ENCODE results near the gene CHRNB4. TPM values are rescaled to one million over a fixed set of nuclear protein-coding genes. Genes with fewer than 3 reads are reported as not detected.

CHRNB4 gene
- total RNA-seq, 4 donors from 2014 or later, result not detected

GRCh38 chr15:78680431-78681075, 39.5 kb upstream of the CHRNB4 start:
- no peaks in the 10 kb centered on the region for H3K9me3 ChIP-seq
- peaks cover 0 to 3% (median 0%) of the 10 kb centered on the region in 4 donors for H3K4me1 ChIP-seq
- DNase-seq (ENCODE audit: low spot score in 2 of 2), result no peak
- H3K27ac ChIP-seq, result no peak overlapping the region
- H3K27me3 ChIP-seq, result no peaks in the 10 kb centered on the region
- no peak overlapping the region for H3K4me3 ChIP-seq
- H3K36me3 ChIP-seq, result no peaks in the 10 kb centered on the region
- WGBS, 2 donors, result 72% methylated on average over 10 of the region's 10 CpGs
- TF ChIP-seq POLR2A (IDR thresholded peaks at IDR 0.05) (no peak), EP300 (IDR thresholded peaks at IDR 0.05) (no peak)
- TF ChIP-seq, protein P1, sequence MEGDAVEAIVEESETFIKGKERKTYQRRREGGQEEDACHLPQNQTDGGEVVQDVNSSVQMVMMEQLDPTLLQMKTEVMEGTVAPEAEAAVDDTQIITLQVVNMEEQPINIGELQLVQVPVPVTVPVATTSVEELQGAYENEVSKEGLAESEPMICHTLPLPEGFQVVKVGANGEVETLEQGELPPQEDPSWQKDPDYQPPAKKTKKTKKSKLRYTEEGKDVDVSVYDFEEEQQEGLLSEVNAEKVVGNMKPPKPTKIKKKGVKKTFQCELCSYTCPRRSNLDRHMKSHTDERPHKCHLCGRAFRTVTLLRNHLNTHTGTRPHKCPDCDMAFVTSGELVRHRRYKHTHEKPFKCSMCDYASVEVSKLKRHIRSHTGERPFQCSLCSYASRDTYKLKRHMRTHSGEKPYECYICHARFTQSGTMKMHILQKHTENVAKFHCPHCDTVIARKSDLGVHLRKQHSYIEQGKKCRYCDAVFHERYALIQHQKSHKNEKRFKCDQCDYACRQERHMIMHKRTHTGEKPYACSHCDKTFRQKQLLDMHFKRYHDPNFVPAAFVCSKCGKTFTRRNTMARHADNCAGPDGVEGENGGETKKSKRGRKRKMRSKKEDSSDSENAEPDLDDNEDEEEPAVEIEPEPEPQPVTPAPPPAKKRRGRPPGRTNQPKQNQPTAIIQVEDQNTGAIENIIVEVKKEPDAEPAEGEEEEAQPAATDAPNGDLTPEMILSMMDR (IDR thresholded peaks at IDR 0.05), result no peak

- no peak for DNase-seq (ENCODE audit: low spot score in 2 of 2)
- Histone ChIP-seq H3K36me3 (no peaks in the 10 kb centered on the region), H3K9me3 (no peaks in the 10 kb centered on the region), H3K27me3 (no peaks in the 10 kb centered on the region), H3K4me3 (no peak overlapping the region), H3K27ac (no peak overlapping the region), H3K4me1 (no peaks in the 10 kb centered on the region)
- TF ChIP-seq, protein P1 (IDR thresholded peaks at IDR 0.05), result no peak
- no peak for TF ChIP-seq POLR2A (IDR thresholded peaks at IDR 0.05)
- no peak for TF ChIP-seq EP300 (IDR thresholded peaks at IDR 0.05)
- 74 to 79% methylated on average over 2 to 3 of the region's 3 CpGs for WGBS, 2 donors
These were observed 38.1 kb upstream of the CHRNB4 start for GRCh38 chr15:78679089-78679511.

GRCh38 chr15:78676424-78677110, 35.6 kb upstream of the CHRNB4 start:
- Histone ChIP-seq H3K27ac (no peak overlapping the region), H3K9me3 (no peaks in the 10 kb centered on the region), H3K27me3 (no peaks in the 10 kb centered on the region), H3K4me3 (no peak overlapping the region), H3K4me1 (peaks cover 0 to 13% (median 0%) of the 10 kb centered on the region in 4 donors), H3K36me3 (no peaks in the 10 kb centered on the region)
- WGBS, 2 donors, result 73 to 82% methylated on average over 9 to 12 of the region's 12 CpGs
- TF ChIP-seq POLR2A (IDR thresholded peaks at IDR 0.05) (no peak), EP300 (IDR thresholded peaks at IDR 0.05) (no peak)
- TF ChIP-seq, protein P1 (IDR thresholded peaks at IDR 0.05), result no peak
- no peak for DNase-seq (ENCODE audit: low spot score in 2 of 2)

DNA sequence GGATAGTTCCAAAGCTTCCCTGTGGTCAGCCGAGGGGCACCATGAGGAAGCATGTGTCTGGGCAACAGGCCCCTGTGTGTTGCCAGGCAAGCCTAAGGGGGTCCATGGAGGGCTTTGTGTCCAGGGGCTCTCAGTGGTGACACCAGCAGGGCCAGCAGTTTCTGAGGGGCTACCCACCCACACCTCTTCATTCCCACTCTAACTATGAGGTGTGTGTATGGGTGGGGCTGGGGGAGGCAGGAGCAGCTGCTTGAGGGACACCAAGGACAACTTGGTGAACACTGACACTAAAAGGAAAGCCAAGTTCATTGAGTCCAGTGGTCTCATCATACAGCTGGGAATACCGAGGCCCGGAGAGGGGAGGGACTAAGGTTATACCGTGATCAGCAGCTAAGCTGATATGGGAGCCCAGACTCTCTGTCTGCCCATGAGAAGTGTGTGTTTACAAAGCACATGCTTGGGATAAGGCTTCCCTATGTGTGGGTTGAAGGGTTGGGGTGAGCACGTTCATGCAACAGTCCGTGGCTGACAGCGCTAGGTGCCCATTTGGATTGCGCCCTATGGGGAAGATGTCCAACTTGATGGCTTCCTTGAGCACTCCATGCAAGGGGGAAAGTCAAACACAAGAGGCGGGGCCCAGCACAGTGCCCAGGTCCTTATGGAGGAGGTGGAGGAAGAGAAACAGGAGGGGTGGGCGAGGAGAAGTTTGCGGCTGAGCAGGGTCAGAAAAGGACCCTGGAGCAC, 34.8 kb upstream of the CHRNB4 start:
- 93 to 96% methylated on average over 11 of the region's 11 CpGs for WGBS, 2 donors
- Histone ChIP-seq H3K4me1 (peaks cover 0 to 13% (median 0%) of the 10 kb centered on the region in 4 donors), H3K27me3 (no peaks in the 10 kb centered on the region), H3K4me3 (no peak overlapping the region), H3K36me3 (no peaks in the 10 kb centered on the region), H3K9me3 (no peaks in the 10 kb centered on the region), H3K27ac (no peak overlapping the region)
- TF ChIP-seq, protein P1 (IDR thresholded peaks at IDR 0.05), result no peak
- TF ChIP-seq POLR2A (IDR thresholded peaks at IDR 0.05) (no peak), EP300 (IDR thresholded peaks at IDR 0.05) (no peak)
- no peak for DNase-seq (ENCODE audit: low spot score in 2 of 2)

DNA sequence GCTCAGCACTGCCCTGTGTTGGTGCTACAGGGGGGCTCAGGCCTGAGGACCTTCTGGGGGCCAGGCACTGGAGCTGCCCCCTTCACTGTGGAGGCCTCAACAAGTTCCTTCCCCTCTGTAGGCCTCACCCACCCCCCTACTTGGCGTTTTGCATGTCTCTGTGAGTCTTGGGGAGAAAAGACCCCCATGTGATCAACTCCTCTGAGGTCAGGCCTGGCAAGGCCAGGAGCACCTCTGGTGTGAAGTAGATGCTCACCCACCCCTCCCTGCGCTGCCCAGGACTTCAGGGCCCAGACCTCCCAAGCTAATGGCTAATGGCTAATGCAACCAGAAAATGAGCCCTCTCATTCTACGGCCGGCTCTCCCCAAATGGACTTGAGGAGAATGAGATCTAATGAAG, 34.2 kb upstream of the CHRNB4 start:
- 93 to 94% methylated on average over 3 to 4 of the region's 4 CpGs for WGBS, 2 donors
- no peaks in the 10 kb centered on the region for H3K36me3 ChIP-seq

More for the DNA sequence above, 34.2 kb upstream of the CHRNB4 start:
- Histone ChIP-seq H3K4me3 (no peak overlapping the region), H3K9me3 (no peaks in the 10 kb centered on the region), H3K4me1 (peaks cover 0 to 13% (median 0%) of the 10 kb centered on the region in 4 donors), H3K27ac (no peak overlapping the region), H3K27me3 (no peaks in the 10 kb centered on the region)
- TF ChIP-seq EP300 (IDR thresholded peaks at IDR 0.05) (no peak), POLR2A (IDR thresholded peaks at IDR 0.05) (no peak)
- TF ChIP-seq, protein P1 (IDR thresholded peaks at IDR 0.05), result no peak
- DNase-seq (ENCODE audit: low spot score in 2 of 2), result no peak
